Activated naive CD4-positive, alpha-beta T cell treated with anti-CD3 and anti-CD28 coated beads, Interleukin-2, amount 50 U/mL, for 72 hours (primary cell): ENCODE results near the gene LGI2. TPM values are rescaled to one million over a fixed set of nuclear protein-coding genes. Genes with fewer than 3 reads are reported as not detected.

Source experiments
- ATAC-seq, 2 donors: fragments of 150-1000 bp; cut with Tn5 transposase; 2 replicates each; pipeline ENCODE4 v1.10.0; 2021; ENCODE audit warnings: mild to moderate bottlenecking in 2 of 2, moderate library complexity in 2 of 2
- DNase-seq, 2 donors: peaks; one replicate each; pipeline ENCODE4 v3.0.0; 2021 to 2022; ENCODE audit warnings: low spot score in 2 of 2
- H3K27ac Mint-ChIP-seq, 2 donors: one replicate each; pipeline ENCODE4 v1.8.0; 2022; ENCODE audit warnings: mild to moderate bottlenecking in 2 of 2, mixed read lengths in 2 of 2
- H3K36me3 Mint-ChIP-seq, 2 donors: one replicate each; pipeline ENCODE4 v1.8.0; 2022; ENCODE audit warnings: mixed read lengths in 2 of 2
- H3K9me3 Mint-ChIP-seq, 2 donors: one replicate each; pipeline ENCODE4 v1.8.0; 2022; ENCODE audit warnings: mixed read lengths in 2 of 2
- total RNA-seq, 2 donors: library from RNA; stranded (reverse); gene quantifications; one replicate each; pipeline ENCODE4 v1.2.3, GENCODE V29; 2022

LGI2 gene
- total RNA-seq, 2 donors from 2014 or later, result not detected

GRCh38 chr4:24957886-24958285 is 72.9 kb downstream of the LGI2 start:
- Mint-ChIP-seq H3K27ac (no peak overlapping the region), H3K36me3 (peaks cover 0 to 4% of the 10 kb centered on the region in 2 donors), H3K9me3 (peaks cover 11% of the 10 kb centered on the region in 2 donors)
- ATAC-seq, result no peak
- no peak for DNase-seq

GRCh38 chr4:24956763-24957162 is 74.0 kb downstream of the LGI2 start:
- Mint-ChIP-seq H3K27ac (no peak overlapping the region), H3K36me3 (peaks cover 0 to 4% of the 10 kb centered on the region in 2 donors), H3K9me3 (peaks cover 11% of the 10 kb centered on the region in 2 donors)
- ATAC-seq (no peak), DNase-seq (no peak)

GRCh38 chr4:24956091-24956490 is 74.7 kb downstream of the LGI2 start:
- Mint-ChIP-seq H3K9me3 (peaks cover 11% of the 10 kb centered on the region in 2 donors), H3K27ac (no peak overlapping the region), H3K36me3 (peaks cover 0 to 4% of the 10 kb centered on the region in 2 donors)
- ATAC-seq (no peak), DNase-seq (no peak)

- DNase-seq (no peak), ATAC-seq (no peak)
- Mint-ChIP-seq H3K27ac (no peak overlapping the region), H3K9me3 (peaks cover 5% of the 10 kb centered on the region in 2 donors), H3K36me3 (no peaks in the 10 kb centered on the region)
Observed at GRCh38 chr4:24952667-24953066, 78.1 kb downstream of the LGI2 start.

- DNase-seq, result no peak
- ATAC-seq, result no peak
- H3K9me3 Mint-ChIP-seq, result peaks cover 5% of the 10 kb centered on the region in 2 donors
- no peaks in the 10 kb centered on the region for H3K36me3 Mint-ChIP-seq
- H3K27ac Mint-ChIP-seq, result no peak overlapping the region
Observed at GRCh38 chr4:24949970-24950369, 80.8 kb downstream of the LGI2 start.

Other genes starting within 250 kb of the LGI2 start
- not detected for gene SOD3, start 235.4 kb downstream of the LGI2 start, total RNA-seq
- under 1 TPM; 0.31 to 0.61 TPM for gene CCDC149, start 117.9 kb downstream of the LGI2 start, total RNA-seq
- 10 to 100 TPM; 10.9 to 17.3 TPM for gene SEPSECS, start 129.5 kb upstream of the LGI2 start, total RNA-seq
- gene PI4K2B, start 203.1 kb upstream of the LGI2 start, total RNA-seq, result 10 to 100 TPM; 34.5 to 44.6 TPM